Smooth muscle cell (in vitro differentiated cells): Measurements from ENCODE around the gene PTTG1. TPM values are rescaled to one million over a fixed set of nuclear protein-coding genes. Genes with fewer than 3 reads are reported as not detected.

Source experiments
- DNase-seq: peaks from one replicate; lab custom pipeline; 2025; ENCODE audit not compliant: unreplicated experiment; lab: John Stamatoyannopoulos, UW
- H2AFZ ChIP-seq: fragments of 200-600 bp; sonication (generic); 2 replicates; pipeline ENCODE4 v1.6.0; 2016; ENCODE audit warnings: antibody characterized with exemption, low read depth, mild to moderate bottlenecking
- H3F3A ChIP-seq: fragments of 200-600 bp; sonication (generic); 2 replicates; pipeline ENCODE4 v1.6.0; 2017; ENCODE audit warnings: antibody characterized with exemption, low read depth
- H3K27ac ChIP-seq: fragments of 200-600 bp; sonication (generic); 2 replicates; pipeline ENCODE4 v1.5.1; 2016; ENCODE audit warnings: low read depth, mild to moderate bottlenecking
- H3K27me3 ChIP-seq: fragments of 200-600 bp; sonication (generic); 2 replicates; pipeline ENCODE4 v1.6.1; 2016; ENCODE audit warnings: low read depth, mild to moderate bottlenecking
- H3K36me3 ChIP-seq: fragments of 200-600 bp; sonication (generic); 2 replicates; pipeline ENCODE4 v1.5.1; 2016; ENCODE audit warnings: low read depth
- H3K4me1 ChIP-seq: fragments of 200-600 bp; sonication (generic); 2 replicates; pipeline ENCODE4 v1.5.1; 2016; ENCODE audit warnings: low read depth
- H3K4me2 ChIP-seq: fragments of 200-600 bp; sonication (generic); 2 replicates; pipeline ENCODE4 v1.6.0; 2016; ENCODE audit warnings: mild to moderate bottlenecking
- H3K4me3 ChIP-seq: fragments of 200-600 bp; sonication (generic); 2 replicates; pipeline ENCODE4 v1.5.1; 2016; ENCODE audit warnings: mild to moderate bottlenecking
- H3K79me2 ChIP-seq: fragments of 200-600 bp; sonication (generic); 2 replicates; pipeline ENCODE4 v1.6.0; 2016; ENCODE audit warnings: low read depth, mild to moderate bottlenecking
- H3K9ac ChIP-seq: fragments of 200-600 bp; sonication (generic); 2 replicates; pipeline ENCODE4 v1.6.0; 2016; ENCODE audit warnings: low read depth
- H3K9me3 ChIP-seq: fragments of 200-600 bp; sonication (generic); replicated peaks from 2 replicates; pipeline ENCODE4 v1.5.1; 2016; ENCODE audit warnings: low read depth
- H4K20me1 ChIP-seq: fragments of 200-600 bp; sonication (generic); 2 replicates; pipeline ENCODE4 v1.6.0; 2016; ENCODE audit warnings: low read depth
- CTCF ChIP-seq: fragments of 200-600 bp; sonication (generic); IDR thresholded peaks from 2 replicates; pipeline ENCODE4 v1.5.1; 2017; ENCODE audit warnings: borderline replicate concordance, mild to moderate bottlenecking, antibody characterized with exemption; ENCODE audit not compliant: insufficient read depth, poor library complexity, severe bottlenecking
- WGBS: methylation state at CpG from one replicate; pipeline ENCODE4 v1.1.7; 2016; ENCODE audit warnings: low lambda C conversion rate; 5-methylcytosine and 5-hydroxymethylcytosine counted together
- polyA plus RNA-seq: library from polyadenylated mRNA; unstranded; fragments of >200 nt; fragmentation: Nextera tagmentation; extraction: Ambion mirVana; gene quantifications from 2 replicates; pipeline ENCODE4 v1.2.1, GENCODE V29; 2016
- total RNA-seq: library from RNA; depleted of rRNA; stranded (reverse); fragments of >200 nt; gene quantifications from 2 replicates; pipeline ENCODE4 v1.2.3, GENCODE V29; 2014

PTTG1 gene
- total RNA-seq: 61.5 and 98.7 TPM in 2 replicates
- 81.9 and 92.3 TPM in 2 replicates for polyA plus RNA-seq

DNA sequence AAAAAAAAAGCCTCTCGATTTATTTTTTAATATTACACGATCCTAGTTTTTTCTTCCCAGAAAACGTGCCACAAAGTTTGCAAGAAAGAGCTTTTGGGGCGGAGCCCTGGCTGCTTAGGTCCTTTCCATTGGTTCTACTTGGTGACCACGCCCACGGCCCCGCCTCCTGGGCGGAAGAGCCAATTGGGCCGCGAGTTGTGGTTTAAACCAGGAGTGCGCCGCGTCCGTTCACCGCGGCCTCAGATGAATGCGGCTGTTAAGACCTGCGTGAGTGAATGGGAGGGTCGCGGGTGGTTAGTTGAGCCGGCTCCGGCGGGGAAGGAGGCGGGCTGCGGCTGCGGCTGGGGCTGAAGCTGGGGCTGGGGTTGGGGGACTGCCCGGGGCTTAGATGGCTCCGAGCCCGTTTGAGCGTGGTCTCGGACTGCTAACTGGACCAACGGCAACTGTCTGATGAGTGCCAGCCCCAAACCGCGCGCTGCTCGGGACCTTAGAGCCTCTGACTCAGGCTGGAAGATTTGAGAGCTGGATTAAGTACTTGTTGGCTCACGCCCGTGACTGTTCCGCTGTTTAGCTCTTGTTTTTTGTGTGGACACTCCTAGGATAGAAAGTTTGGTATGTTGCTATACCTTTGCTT is at the start of gene PTTG1:
TSS of gene PTTG1 (plus strand) at position 231 of the 634 bp plus-strand sequence. CDS start 458 bp downstream, outside the sequence.
- Histone ChIP-seq H3K27ac (peak within 1 kb of the TSS; percentile 83), H2AFZ (peak within 1 kb of the TSS; percentile 23), H4K20me1 (no peaks in the 10 kb centered on the region), H3K9me3 (no peaks in the 10 kb centered on the region), H3K79me2 (peaks cover 46% of the 10 kb centered on the region), H3K4me2 (peak within 1 kb of the TSS; percentile 85), H3K4me3 (peak within 1 kb of the TSS; percentile 67), H3F3A (no peaks in the 10 kb centered on the region), H3K36me3 (no peaks in the 10 kb centered on the region), H3K4me1 (peaks cover 23% of the 10 kb centered on the region), H3K27me3 (no peaks in the 10 kb centered on the region), H3K9ac (peak within 1 kb of the TSS; percentile 72)
- WGBS: 1% methylated on average over 34 of the region's 39 CpGs
- peak; percentile 94 for DNase-seq
- no peak for TF ChIP-seq CTCF

GRCh38 chr5:160375166-160375565 is 46.5 kb upstream of the PTTG1 start:
- DNase-seq: no peak
- Histone ChIP-seq H2AFZ (no peak overlapping the region), H3K9me3 (no peaks in the 10 kb centered on the region), H3K4me3 (no peak overlapping the region), H3K79me2 (no peaks in the 10 kb centered on the region), H3K4me2 (no peak overlapping the region), H3K27me3 (peaks cover 26% of the 10 kb centered on the region), H3K9ac (no peak overlapping the region), H3K36me3 (no peaks in the 10 kb centered on the region), H4K20me1 (no peaks in the 10 kb centered on the region), H3K4me1 (no peaks in the 10 kb centered on the region), H3F3A (no peaks in the 10 kb centered on the region), H3K27ac (no peak overlapping the region)
- TF ChIP-seq CTCF: no peak

DNA sequence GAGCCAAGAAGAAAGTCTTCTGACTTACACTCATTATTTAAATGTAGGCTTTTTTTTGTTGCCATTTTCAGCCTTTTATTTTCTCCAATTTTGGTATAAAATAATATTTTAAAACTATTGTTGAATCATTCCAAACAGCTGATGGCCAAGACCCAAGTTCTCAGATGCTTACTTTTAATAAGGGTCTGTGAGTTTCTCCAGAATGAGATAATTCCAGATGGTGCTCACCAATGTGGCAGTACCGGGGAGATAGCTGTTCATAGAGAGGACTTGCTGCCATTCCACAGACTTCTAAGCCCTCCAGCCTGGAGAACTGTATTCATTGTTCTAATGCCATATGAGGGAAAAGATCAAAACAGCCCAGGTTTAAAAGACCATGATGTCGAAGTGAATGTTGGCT is 46.0 kb upstream of the PTTG1 start:
- no peak for TF ChIP-seq CTCF
- Histone ChIP-seq H3K9ac (no peak overlapping the region), H3K4me3 (no peak overlapping the region), H3K4me2 (no peak overlapping the region), H3K27ac (no peak overlapping the region), H3F3A (no peaks in the 10 kb centered on the region), H3K9me3 (no peaks in the 10 kb centered on the region), H3K27me3 (peaks cover 26% of the 10 kb centered on the region), H3K79me2 (no peaks in the 10 kb centered on the region), H4K20me1 (no peaks in the 10 kb centered on the region), H3K4me1 (no peaks in the 10 kb centered on the region), H2AFZ (no peak overlapping the region), H3K36me3 (no peaks in the 10 kb centered on the region)
- DNase-seq: no peak
- 92% methylated on average over 2 of the region's 2 CpGs for WGBS

DNA sequence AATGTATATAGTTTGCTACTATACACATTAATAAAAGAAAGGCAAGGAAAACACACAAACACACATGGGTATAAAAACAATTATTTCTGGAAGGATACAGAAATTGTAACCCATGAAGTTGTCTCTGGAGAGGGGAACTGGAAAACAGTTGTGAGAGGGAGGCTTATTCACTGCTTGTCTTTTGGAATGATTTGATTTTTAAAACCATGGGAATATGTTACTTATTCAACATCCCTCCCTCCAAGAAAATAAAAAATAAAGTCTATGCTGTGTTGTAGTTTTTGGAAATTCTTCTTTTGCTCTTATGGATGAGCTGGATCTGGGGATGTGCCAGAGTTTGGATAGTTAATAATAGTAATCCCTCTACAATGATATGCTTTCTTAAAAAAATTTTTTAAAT is 45.2 kb upstream of the PTTG1 start:
- H3K9me3 ChIP-seq: no peaks in the 10 kb centered on the region
- no peak overlapping the region for H2AFZ ChIP-seq
- no peak overlapping the region for H3K27ac ChIP-seq
- H4K20me1 ChIP-seq: no peaks in the 10 kb centered on the region
- H3K9ac ChIP-seq: no peak overlapping the region
- no peak overlapping the region for H3K4me3 ChIP-seq
- H3K4me2 ChIP-seq: no peak overlapping the region
- no peak for DNase-seq
- TF ChIP-seq CTCF: no peak
- no peaks in the 10 kb centered on the region for H3K4me1 ChIP-seq
- H3K79me2 ChIP-seq: no peaks in the 10 kb centered on the region
- no peaks in the 10 kb centered on the region for H3F3A ChIP-seq
- peaks cover 26% of the 10 kb centered on the region for H3K27me3 ChIP-seq
- H3K36me3 ChIP-seq: no peaks in the 10 kb centered on the region
